ENCODE data around the gene NFKBIL1.

GRCh38 chr6:31587791-31588777 is 40.7 kb downstream of the NFKBIL1 start:
- TF ChIP-seq CTCF (IDR thresholded peaks at IDR 0.05) (no peak), MAX (IDR thresholded peaks at IDR 0.05) (no peak), MYC (IDR thresholded peaks at IDR 0.05; ENCODE audit: borderline replicate concordance, low read length) (no peak), BHLHE40 (IDR thresholded peaks at IDR 0.05; ENCODE audit: low read depth, low read length) (no peak)
